PC-3 (cell line): ENCODE measurements around the gene DSCAM. TPM values are rescaled to one million over a fixed set of nuclear protein-coding genes. Genes with fewer than 3 reads are reported as not detected.

Experiments
- ATAC-seq: fragments of 200-7000 bp; cut with Tn5 transposase; 2 replicates; pipeline ENCODE4 v1.9.1; 2020; ENCODE audit warnings: mild to moderate bottlenecking, moderate library complexity
- BruUV-seq: library from RNA; stranded (reverse); fragments of 400-500 nt; replicated peaks from 2 replicates; lab custom pipeline; 2021; lab: Mats Ljungman, UMichigan
- CTCF ChIA-PET: fragments of 300-600 bp; sonication (Branson Sonifier 250); formaldehyde crosslinking; loops from one replicate; lab custom pipeline; 2022; ENCODE audit warnings: antibody characterized with exemption; lab: Charles Lee
- POLR2A ChIA-PET: fragments of 300-600 bp; sonication (Branson Sonifier 250); formaldehyde crosslinking; loops from one replicate; lab custom pipeline; 2022; ENCODE audit warnings: antibody characterized with exemption; ENCODE audit not compliant: unreplicated experiment; lab: Charles Lee
- DNase-seq: peaks from one replicate; pipeline ENCODE4 v3.0.0-alpha.2; 2015
- H2AFZ ChIP-seq: fragments of 300-600 bp; sonication (generic); 2 replicates; pipeline ENCODE4 v1.6.0; 2016; ENCODE audit warnings: antibody characterized with exemption, low read length
- H3F3A ChIP-seq: fragments of 300-600 bp; sonication (generic); one replicate; pipeline ENCODE4 v1.6.0; 2017; ENCODE audit warnings: antibody characterized with exemption, low read length, control low read depth, mild to moderate bottlenecking; ENCODE audit not compliant: unreplicated experiment
- H3K27ac ChIP-seq: fragments of 300-600 bp; sonication (generic); 2 replicates; pipeline ENCODE4 v1.5.1; 2016; ENCODE audit warnings: mild to moderate bottlenecking, low read length
- H3K27me3 ChIP-seq: fragments of 300-600 bp; sonication (generic); 2 replicates; pipeline ENCODE4 v1.6.1; 2016; ENCODE audit warnings: low read length, mixed read lengths
- H3K36me3 ChIP-seq: fragments of 300-600 bp; sonication (generic); 2 replicates; pipeline ENCODE4 v1.6.1; 2016; ENCODE audit warnings: low read depth, mixed run types, low read length, mixed read lengths
- H3K4me1 ChIP-seq: fragments of 300-600 bp; sonication (generic); 2 replicates; pipeline ENCODE4 v1.5.1; 2016; ENCODE audit warnings: low read length; ENCODE audit not compliant: insufficient read depth
- H3K4me2 ChIP-seq: fragments of 300-600 bp; sonication (generic); 2 replicates; pipeline ENCODE4 v1.6.0; 2016; ENCODE audit warnings: low read length
- H3K4me3 ChIP-seq: fragments of 300-600 bp; sonication (generic); 2 replicates; pipeline ENCODE4 v1.5.1; 2016; ENCODE audit warnings: mild to moderate bottlenecking, low read length, mixed read lengths
- H3K79me2 ChIP-seq: fragments of 300-600 bp; sonication (generic); 2 replicates; pipeline ENCODE4 v1.6.1; 2017; ENCODE audit warnings: low read length, mixed read lengths
- H3K9ac ChIP-seq: fragments of 300-600 bp; sonication (generic); 2 replicates; pipeline ENCODE4 v1.6.0; 2016; ENCODE audit warnings: mild to moderate bottlenecking, low read length
- H3K9me2 ChIP-seq: fragments of 300-600 bp; sonication (generic); replicated peaks from 2 replicates; pipeline ENCODE4 v1.6.1; 2016; ENCODE audit warnings: mixed run types, low read length, mixed read lengths
- H3K9me3 ChIP-seq: fragments of 300-600 bp; sonication (generic); 2 replicates; pipeline ENCODE4 v1.6.1; 2016; ENCODE audit warnings: low read length, mixed read lengths
- H4K20me1 ChIP-seq: fragments of 300-600 bp; sonication (generic); 2 replicates; pipeline ENCODE4 v1.6.1; 2016; ENCODE audit warnings: low read length, mixed read lengths
- EZH2 ChIP-seq: fragments of 300-600 bp; sonication (generic); IDR thresholded peaks from one replicate; pipeline ENCODE4 v1.6.1; 2017; ENCODE audit warnings: antibody characterized with exemption, mild to moderate bottlenecking, low read length; ENCODE audit not compliant: unreplicated experiment
- EZH2phosphoT487 ChIP-seq: fragments of 300-600 bp; sonication (generic); IDR thresholded peaks from 2 replicates; pipeline ENCODE4 v1.6.1; 2018; ENCODE audit warnings: mild to moderate bottlenecking, antibody characterized with exemption, low read length, borderline replicate concordance
- intact Hi-C: fragments of 100-400 bp; cut with micrococcal nuclease; formaldehyde crosslinking; loops from 2 replicates; pipeline ENCODE4 v1.9.0; 2023
- total RNA-seq: library from RNA; depleted of rRNA; stranded (reverse); fragments of >200 nt; gene quantifications from 2 replicates; pipeline ENCODE4 v1.2.3, GENCODE V29; 2014
- TF ChIP-seq, protein P1 (sequence below): fragments of 300-600 bp; sonication (generic); conservative IDR thresholded peaks from 2 replicates; pipeline ENCODE4 v1.5.1; 2017; ENCODE audit warnings: antibody characterized with exemption, low read depth, mild to moderate bottlenecking, low read length

The DSCAM gene
- total RNA-seq, 1 experiment from 2014 or later = not detected

DNA sequence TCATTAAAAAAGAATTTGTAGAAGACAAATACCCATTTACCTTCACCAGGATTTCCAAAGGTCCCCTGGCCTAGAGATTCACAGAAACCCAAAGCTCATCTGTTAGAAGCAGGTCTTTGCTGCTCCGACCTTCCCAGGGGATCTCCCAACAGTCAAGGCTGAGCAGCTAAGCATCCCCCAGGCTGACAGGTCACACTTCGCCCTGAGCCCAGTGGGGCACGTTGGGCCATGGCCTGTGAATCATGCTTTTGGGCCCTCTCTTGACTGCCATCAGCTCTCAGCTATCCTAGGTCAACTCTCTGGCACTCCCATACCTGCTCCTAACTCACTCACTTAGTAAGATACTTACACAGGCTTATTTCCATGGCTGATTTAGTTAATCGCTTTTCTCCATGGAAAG, 157.7 kb downstream of the DSCAM start:
- H3K79me2 ChIP-seq = no peaks in the 10 kb centered on the region
- H3K9ac ChIP-seq = no peak overlapping the region
- POLR2A ChIA-PET = no interaction called here
- ATAC-seq (no peak), DNase-seq (no peak)
- BruUV-seq = no TSS peak
- no peak overlapping the region for H3K27ac ChIP-seq
- peaks cover 22% of the 10 kb centered on the region; the same call in 1 of the 2 replicates for H3K9me3 ChIP-seq
- H3K9me2 ChIP-seq = no peaks in the 10 kb centered on the region
- H3K36me3 ChIP-seq = no peaks in the 10 kb centered on the region
- intact Hi-C loops = no loop called here
- CTCF ChIA-PET = no interaction called here
- H3K4me1 ChIP-seq = no peaks in the 10 kb centered on the region
- no peaks in the 10 kb centered on the region for H4K20me1 ChIP-seq
- H3K4me3 ChIP-seq = no peak overlapping the region
- no peaks in the 10 kb centered on the region for H3F3A ChIP-seq
- H2AFZ ChIP-seq = no peak overlapping the region
- H3K4me2 ChIP-seq = no peak overlapping the region
- H3K27me3 ChIP-seq = no peaks in the 10 kb centered on the region
- no peak for TF ChIP-seq EZH2
- TF ChIP-seq, protein P1, sequence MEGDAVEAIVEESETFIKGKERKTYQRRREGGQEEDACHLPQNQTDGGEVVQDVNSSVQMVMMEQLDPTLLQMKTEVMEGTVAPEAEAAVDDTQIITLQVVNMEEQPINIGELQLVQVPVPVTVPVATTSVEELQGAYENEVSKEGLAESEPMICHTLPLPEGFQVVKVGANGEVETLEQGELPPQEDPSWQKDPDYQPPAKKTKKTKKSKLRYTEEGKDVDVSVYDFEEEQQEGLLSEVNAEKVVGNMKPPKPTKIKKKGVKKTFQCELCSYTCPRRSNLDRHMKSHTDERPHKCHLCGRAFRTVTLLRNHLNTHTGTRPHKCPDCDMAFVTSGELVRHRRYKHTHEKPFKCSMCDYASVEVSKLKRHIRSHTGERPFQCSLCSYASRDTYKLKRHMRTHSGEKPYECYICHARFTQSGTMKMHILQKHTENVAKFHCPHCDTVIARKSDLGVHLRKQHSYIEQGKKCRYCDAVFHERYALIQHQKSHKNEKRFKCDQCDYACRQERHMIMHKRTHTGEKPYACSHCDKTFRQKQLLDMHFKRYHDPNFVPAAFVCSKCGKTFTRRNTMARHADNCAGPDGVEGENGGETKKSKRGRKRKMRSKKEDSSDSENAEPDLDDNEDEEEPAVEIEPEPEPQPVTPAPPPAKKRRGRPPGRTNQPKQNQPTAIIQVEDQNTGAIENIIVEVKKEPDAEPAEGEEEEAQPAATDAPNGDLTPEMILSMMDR = no peak
- no peak for TF ChIP-seq EZH2phosphoT487

DNA sequence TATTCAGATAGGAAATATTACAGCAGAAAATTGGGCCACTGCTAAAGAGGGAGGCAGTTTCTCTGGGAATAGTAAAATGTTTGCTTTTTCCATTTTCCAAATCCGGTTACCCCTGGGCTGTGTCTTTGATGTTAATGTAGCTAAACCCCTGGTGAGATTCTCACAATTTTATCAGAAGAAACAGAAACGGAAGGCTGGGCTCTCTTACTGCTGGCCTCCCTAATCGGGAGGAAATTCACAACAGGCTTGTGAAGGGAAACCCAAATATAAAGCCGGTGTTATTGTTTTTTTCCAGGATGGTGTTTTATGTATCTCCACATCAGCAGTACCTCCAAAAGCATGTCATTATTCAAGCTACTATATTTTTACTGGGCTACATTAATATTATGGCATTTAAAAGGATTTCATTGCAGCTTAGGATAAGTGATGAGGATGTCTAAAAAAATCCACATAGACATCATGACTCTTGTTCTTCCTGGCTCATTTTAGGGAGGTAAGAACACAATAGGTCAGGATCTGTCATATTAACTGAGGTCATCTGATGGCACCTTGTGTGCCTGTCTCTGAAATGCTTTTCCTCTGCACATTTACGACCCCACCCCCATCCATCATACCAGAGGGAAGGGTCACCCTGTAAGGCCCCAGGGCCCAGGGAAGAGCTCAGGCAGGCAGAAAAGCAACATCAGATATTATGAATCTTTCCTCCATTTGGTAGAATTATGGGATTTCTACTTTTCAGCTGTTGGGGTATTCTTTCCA, 158.7 kb downstream of the DSCAM start:
- H3K79me2 ChIP-seq = no peaks in the 10 kb centered on the region
- H3K9me2 ChIP-seq = no peaks in the 10 kb centered on the region
- TF ChIP-seq EZH2 = no peak
- H3K4me1 ChIP-seq = no peaks in the 10 kb centered on the region
- H2AFZ ChIP-seq = no peak overlapping the region
- no peak overlapping the region for H3K27ac ChIP-seq
- H3K27me3 ChIP-seq = no peaks in the 10 kb centered on the region
- H3K4me3 ChIP-seq = no peak overlapping the region
- CTCF ChIA-PET = no interaction called here
- H3K9me3 ChIP-seq = peaks cover 22% of the 10 kb centered on the region; the same call in 1 of the 2 replicates
- H3K9ac ChIP-seq = no peak overlapping the region
- no peaks in the 10 kb centered on the region for H4K20me1 ChIP-seq
- ATAC-seq = no peak
- H3F3A ChIP-seq = no peaks in the 10 kb centered on the region
- H3K36me3 ChIP-seq = no peaks in the 10 kb centered on the region
- H3K4me2 ChIP-seq = no peak overlapping the region
- intact Hi-C loops = no loop called here
- POLR2A ChIA-PET = no interaction called here
- no peak for DNase-seq
- no TSS peak for BruUV-seq

DNA sequence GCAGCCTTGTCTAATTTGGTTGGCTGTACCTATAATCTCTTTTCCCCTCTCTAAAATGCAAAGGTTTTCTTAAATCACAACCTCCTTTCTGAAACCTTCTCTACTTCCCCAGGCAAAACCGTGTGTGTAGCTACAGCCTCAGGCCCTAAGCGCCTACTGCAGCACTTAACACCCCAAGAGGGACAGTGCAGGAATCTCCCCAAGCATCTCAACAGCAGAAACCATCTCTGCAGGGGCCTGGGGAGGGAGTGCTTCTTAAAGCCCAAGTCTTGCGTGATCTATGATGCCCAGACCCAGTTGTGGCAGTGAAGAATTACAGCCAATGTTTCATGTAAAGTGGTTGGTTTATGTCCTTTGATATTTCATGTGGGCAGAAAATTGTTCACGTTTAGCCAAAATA, 159.3 kb downstream of the DSCAM start:
- no peaks in the 10 kb centered on the region for H3K27me3 ChIP-seq
- no peak overlapping the region for H3K9ac ChIP-seq
- ChIA-PET POLR2A (no interaction called here), CTCF (no interaction called here)
- intact Hi-C loops = no loop called here
- no peaks in the 10 kb centered on the region for H3K36me3 ChIP-seq
- DNase-seq = no peak
- H3K27ac ChIP-seq = no peak overlapping the region
- TF ChIP-seq, protein P1 = no peak
- no peak for TF ChIP-seq EZH2
- no peak for TF ChIP-seq EZH2phosphoT487
- H3F3A ChIP-seq = no peaks in the 10 kb centered on the region
- no peak for ATAC-seq
- no TSS peak for BruUV-seq
- H3K4me3 ChIP-seq = no peak overlapping the region
- peaks cover 18% of the 10 kb centered on the region; the same call in 1 of the 2 replicates for H3K9me3 ChIP-seq
- H3K4me2 ChIP-seq = no peak overlapping the region
- H4K20me1 ChIP-seq = no peaks in the 10 kb centered on the region
- no peak overlapping the region for H2AFZ ChIP-seq
- no peaks in the 10 kb centered on the region for H3K4me1 ChIP-seq
- no peaks in the 10 kb centered on the region for H3K9me2 ChIP-seq
- H3K79me2 ChIP-seq = no peaks in the 10 kb centered on the region
